Neural crest cell (in vitro differentiated cells): Measurements from ENCODE around the gene SIPA1L2. TPM values are rescaled to one million over a fixed set of nuclear protein-coding genes. Genes with fewer than 3 reads are reported as not detected.

ENCODE experiments used
- DNase-seq: peaks from one replicate; pipeline ENCODE4 v3.0.0; 2021; ENCODE audit warnings: low read depth, mixed read lengths, low spot score
- H3K27ac Mint-ChIP-seq: one replicate; pipeline ENCODE4 v1.8.0; 2021; ENCODE audit warnings: mild to moderate bottlenecking, mixed read lengths; ENCODE audit not compliant: unreplicated experiment
- H3K27me3 Mint-ChIP-seq: 2 replicates; pipeline ENCODE4 v1.8.0; 2021; ENCODE audit warnings: low read depth, mild to moderate bottlenecking, mixed read lengths
- H3K36me3 Mint-ChIP-seq: 2 replicates; pipeline ENCODE4 v1.8.0; 2021; ENCODE audit warnings: low read depth, mild to moderate bottlenecking, mixed read lengths
- H3K4me1 Mint-ChIP-seq: 2 replicates; pipeline ENCODE4 v1.8.0; 2021; ENCODE audit warnings: mixed read lengths
- H3K4me3 Mint-ChIP-seq: one replicate; pipeline ENCODE4 v1.8.0; 2021; ENCODE audit warnings: mild to moderate bottlenecking, mixed read lengths
- H3K9me3 Mint-ChIP-seq: 2 replicates; pipeline ENCODE4 v1.8.0; 2021; ENCODE audit warnings: mixed read lengths
- CTCF ChIP-seq: fragments of 200-600 bp; sonication (generic); conservative IDR thresholded peaks from 2 replicates; pipeline ENCODE4 v1.5.0; 2021; ENCODE audit warnings: antibody characterized with exemption, mild to moderate bottlenecking
- total RNA-seq: library from RNA; stranded (reverse); gene quantifications from 2 replicates; pipeline ENCODE4 v1.2.1, GENCODE V29; 2021

Gene SIPA1L2
- total RNA-seq, 1 donor from 2014 or later: 38.7 TPM

- peaks cover 66% of the 10 kb centered on the region for H3K4me1 Mint-ChIP-seq
- H3K36me3 Mint-ChIP-seq: peaks cover 3% of the 10 kb centered on the region
- TF ChIP-seq CTCF: no peak
- no peak for DNase-seq
- no peaks in the 10 kb centered on the region for H3K9me3 Mint-ChIP-seq
- no peak overlapping the region for H3K4me3 Mint-ChIP-seq
- no peaks in the 10 kb centered on the region for H3K27me3 Mint-ChIP-seq
- H3K27ac Mint-ChIP-seq: no peak overlapping the region
Observed at GRCh38 chr1:232598837-232599177, 31.1 kb downstream of the SIPA1L2 start.

- peaks cover 69% of the 10 kb centered on the region for H3K4me1 Mint-ChIP-seq
- no peak for TF ChIP-seq CTCF
- no peaks in the 10 kb centered on the region for H3K36me3 Mint-ChIP-seq
- H3K9me3 Mint-ChIP-seq: no peaks in the 10 kb centered on the region
- no peaks in the 10 kb centered on the region for H3K27me3 Mint-ChIP-seq
- no peak for DNase-seq
- no peak overlapping the region for H3K27ac Mint-ChIP-seq
- H3K4me3 Mint-ChIP-seq: no peak overlapping the region
Observed at GRCh38 chr1:232598133-232598532, 31.8 kb downstream of the SIPA1L2 start.

GRCh38 chr1:232597721-232598120, 32.2 kb downstream of the SIPA1L2 start:
- no peak overlapping the region for H3K27ac Mint-ChIP-seq
- DNase-seq: no peak
- peaks cover 69% of the 10 kb centered on the region for H3K4me1 Mint-ChIP-seq
- TF ChIP-seq CTCF: no peak
- H3K9me3 Mint-ChIP-seq: no peaks in the 10 kb centered on the region
- H3K27me3 Mint-ChIP-seq: no peaks in the 10 kb centered on the region
- no peaks in the 10 kb centered on the region for H3K36me3 Mint-ChIP-seq
- H3K4me3 Mint-ChIP-seq: no peak overlapping the region

GRCh38 chr1:232596666-232597303, 33.1 kb downstream of the SIPA1L2 start:
- TF ChIP-seq CTCF: no peak
- H3K27ac Mint-ChIP-seq: peak overlapping the region; percentile 75
- DNase-seq: no peak
- H3K27me3 Mint-ChIP-seq: no peaks in the 10 kb centered on the region
- peak overlapping the region; percentile 29 for H3K4me3 Mint-ChIP-seq
- H3K4me1 Mint-ChIP-seq: peaks cover 75% of the 10 kb centered on the region
- H3K36me3 Mint-ChIP-seq: no peaks in the 10 kb centered on the region
- H3K9me3 Mint-ChIP-seq: no peaks in the 10 kb centered on the region

- Mint-ChIP-seq H3K4me3 (peak overlapping the region; percentile 78), H3K4me1 (peaks cover 81% of the 10 kb centered on the region)
Observed at GRCh38 chr1:232594768-232595698, 34.9 kb downstream of the SIPA1L2 start.

More at GRCh38 chr1:232594768-232595698, 34.9 kb downstream of the SIPA1L2 start:
- Mint-ChIP-seq H3K36me3 (no peaks in the 10 kb centered on the region), H3K9me3 (no peaks in the 10 kb centered on the region), H3K27me3 (no peaks in the 10 kb centered on the region), H3K27ac (peak overlapping the region; percentile 83)
- DNase-seq: peak; percentile 38
- TF ChIP-seq CTCF: no peak
